ENCODE measurements around the gene ANK3. TPM values are rescaled to one million over a fixed set of nuclear protein-coding genes. Genes with fewer than 3 reads are reported as not detected.

ANK3 gene
- total and polyA plus RNA-seq, 2 experiments from 2014 or later, result 44.9 to 95.8 TPM

DNA sequence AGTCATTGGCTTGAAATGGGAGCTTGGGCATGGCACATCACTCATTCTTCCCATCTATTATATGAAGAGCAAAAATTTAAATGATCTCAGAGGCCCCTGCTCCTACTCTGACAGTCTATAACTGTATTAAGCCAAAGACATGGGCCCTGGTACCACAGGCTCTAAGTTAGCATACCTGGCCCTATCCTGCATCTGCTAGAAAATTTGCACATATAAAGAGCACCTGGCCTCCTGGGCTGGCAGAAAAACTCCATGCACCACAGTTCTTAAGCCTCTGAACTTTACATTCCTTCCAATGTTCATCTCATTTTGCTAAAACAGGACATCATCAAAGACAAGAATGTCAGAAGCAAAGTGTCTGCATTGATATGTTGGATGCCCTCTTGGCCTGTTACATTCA is 29.6 kb upstream of the ANK3 start:
- Histone ChIP-seq H3K4me3 (no peak overlapping the region), H3K27ac (no peak overlapping the region), H3K9me3 (ENCODE audit: low read depth) (no peaks in the 10 kb centered on the region), H3K36me3 (no peaks in the 10 kb centered on the region), H3K27me3 (no peaks in the 10 kb centered on the region), H3K4me1 (ENCODE audit: low read depth) (peaks cover 5% of the 10 kb centered on the region)
- no peak for DNase-seq (ENCODE audit: low read depth in 1 of 2, low spot score in 1 of 2)
- TF ChIP-seq, protein P1, sequence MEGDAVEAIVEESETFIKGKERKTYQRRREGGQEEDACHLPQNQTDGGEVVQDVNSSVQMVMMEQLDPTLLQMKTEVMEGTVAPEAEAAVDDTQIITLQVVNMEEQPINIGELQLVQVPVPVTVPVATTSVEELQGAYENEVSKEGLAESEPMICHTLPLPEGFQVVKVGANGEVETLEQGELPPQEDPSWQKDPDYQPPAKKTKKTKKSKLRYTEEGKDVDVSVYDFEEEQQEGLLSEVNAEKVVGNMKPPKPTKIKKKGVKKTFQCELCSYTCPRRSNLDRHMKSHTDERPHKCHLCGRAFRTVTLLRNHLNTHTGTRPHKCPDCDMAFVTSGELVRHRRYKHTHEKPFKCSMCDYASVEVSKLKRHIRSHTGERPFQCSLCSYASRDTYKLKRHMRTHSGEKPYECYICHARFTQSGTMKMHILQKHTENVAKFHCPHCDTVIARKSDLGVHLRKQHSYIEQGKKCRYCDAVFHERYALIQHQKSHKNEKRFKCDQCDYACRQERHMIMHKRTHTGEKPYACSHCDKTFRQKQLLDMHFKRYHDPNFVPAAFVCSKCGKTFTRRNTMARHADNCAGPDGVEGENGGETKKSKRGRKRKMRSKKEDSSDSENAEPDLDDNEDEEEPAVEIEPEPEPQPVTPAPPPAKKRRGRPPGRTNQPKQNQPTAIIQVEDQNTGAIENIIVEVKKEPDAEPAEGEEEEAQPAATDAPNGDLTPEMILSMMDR (IDR thresholded peaks at IDR 0.05; ENCODE audit: low read depth, low read length), result no peak

DNA sequence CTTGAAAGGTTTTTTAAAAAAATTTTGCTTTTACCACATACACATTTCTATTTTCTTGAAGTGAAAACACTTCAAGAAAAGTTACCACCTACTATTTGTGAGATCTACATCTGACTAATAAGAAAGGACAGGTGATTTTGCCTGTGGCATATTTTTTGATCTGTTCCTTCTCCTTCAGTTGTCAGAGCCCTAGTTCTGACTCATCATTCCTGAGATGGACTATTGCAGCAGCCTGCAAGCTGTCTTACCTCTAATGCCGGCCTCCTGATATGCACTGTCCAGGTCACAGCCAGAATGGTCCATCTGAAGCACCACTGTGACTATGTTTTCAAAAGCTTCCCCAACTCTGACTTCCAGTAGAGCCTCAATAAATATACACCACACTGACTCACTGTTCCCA is 28.2 kb upstream of the ANK3 start:
- Histone ChIP-seq H3K36me3 (no peaks in the 10 kb centered on the region), H3K27ac (no peak overlapping the region), H3K27me3 (no peaks in the 10 kb centered on the region), H3K4me3 (no peak overlapping the region), H3K9me3 (ENCODE audit: low read depth) (no peaks in the 10 kb centered on the region), H3K4me1 (ENCODE audit: low read depth) (peaks cover 5% of the 10 kb centered on the region)
- no peak for DNase-seq (ENCODE audit: low read depth in 1 of 2, low spot score in 1 of 2)
- TF ChIP-seq, protein P1 (IDR thresholded peaks at IDR 0.05; ENCODE audit: low read depth, low read length), result no peak

DNA sequence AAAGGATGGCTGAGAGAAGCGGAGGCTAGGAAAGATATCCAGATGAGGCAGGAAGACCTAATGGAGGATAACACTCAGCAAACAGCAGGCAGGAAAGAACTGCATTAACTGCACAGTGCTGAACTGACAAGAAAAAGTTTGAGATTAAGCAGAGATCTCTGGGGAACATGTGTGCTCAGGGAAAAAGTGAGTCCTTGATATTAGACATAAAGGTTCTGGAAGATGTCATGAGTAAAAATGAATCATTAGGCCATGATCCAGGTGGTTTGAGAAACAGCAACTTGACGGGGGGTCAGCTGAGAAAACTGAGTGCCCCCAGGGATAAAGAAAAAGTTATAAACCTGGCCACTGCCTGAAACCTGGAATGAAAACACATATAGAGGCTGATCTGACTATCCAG is 27.3 kb upstream of the ANK3 start:
- H3K4me1 ChIP-seq (ENCODE audit: low read depth), result peaks cover 5% of the 10 kb centered on the region
- H3K4me3 ChIP-seq, result no peak overlapping the region
- H3K27me3 ChIP-seq, result no peaks in the 10 kb centered on the region
- peak in 1 of 2 donors; percentile 41 for DNase-seq (ENCODE audit: low read depth in 1 of 2, low spot score in 1 of 2)
- H3K27ac ChIP-seq, result no peak overlapping the region
- TF ChIP-seq, protein P1 (IDR thresholded peaks at IDR 0.05; ENCODE audit: low read depth, low read length), result no peak
- no peaks in the 10 kb centered on the region for H3K36me3 ChIP-seq
- no peaks in the 10 kb centered on the region for H3K9me3 ChIP-seq (ENCODE audit: low read depth)

DNA sequence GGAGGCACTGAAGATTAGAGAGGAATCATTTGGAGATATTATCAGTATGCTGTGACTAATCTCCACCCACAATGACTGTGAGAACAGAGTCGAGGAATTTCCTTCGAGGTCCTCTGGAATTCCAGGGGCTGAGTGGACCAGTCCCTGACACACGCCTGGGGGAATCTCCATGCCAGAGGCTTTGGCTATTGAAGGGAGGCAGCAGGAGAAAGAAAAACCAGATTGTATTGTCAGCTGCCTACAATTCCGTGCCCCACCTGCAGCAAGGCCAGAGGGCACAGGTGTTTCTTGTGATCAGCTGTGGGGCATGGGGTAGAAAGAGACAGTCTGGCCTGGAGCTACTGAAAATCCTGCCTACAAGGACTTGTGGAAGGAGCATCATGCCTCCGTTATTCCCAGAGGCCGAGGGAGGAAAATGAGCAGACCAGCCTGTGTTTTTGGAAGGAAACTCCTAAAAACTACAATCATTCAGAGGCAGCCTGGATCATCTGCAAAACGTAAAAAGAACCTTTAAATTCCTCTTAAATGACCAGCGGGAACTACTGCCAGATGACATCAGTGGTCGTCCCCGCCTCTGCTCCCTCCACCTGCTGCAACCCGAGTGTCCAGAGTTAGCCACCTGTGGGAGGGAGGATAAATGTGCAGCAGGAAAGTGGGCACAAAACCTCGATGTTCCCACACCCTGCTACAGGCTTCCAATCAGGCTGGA is 25.4 kb upstream of the ANK3 start:
- H3K27me3 ChIP-seq, result no peaks in the 10 kb centered on the region
- no peaks in the 10 kb centered on the region for H3K9me3 ChIP-seq (ENCODE audit: low read depth)
- no peak overlapping the region for H3K4me3 ChIP-seq
- TF ChIP-seq, protein P1 (IDR thresholded peaks at IDR 0.05; ENCODE audit: low read depth, low read length), result no peak
- DNase-seq (ENCODE audit: low read depth in 1 of 2, low spot score in 1 of 2), result peak; percentile 16 to 77
- peaks cover 5% of the 10 kb centered on the region for H3K4me1 ChIP-seq (ENCODE audit: low read depth)
- no peaks in the 10 kb centered on the region for H3K36me3 ChIP-seq
- H3K27ac ChIP-seq, result no peak overlapping the region

DNA sequence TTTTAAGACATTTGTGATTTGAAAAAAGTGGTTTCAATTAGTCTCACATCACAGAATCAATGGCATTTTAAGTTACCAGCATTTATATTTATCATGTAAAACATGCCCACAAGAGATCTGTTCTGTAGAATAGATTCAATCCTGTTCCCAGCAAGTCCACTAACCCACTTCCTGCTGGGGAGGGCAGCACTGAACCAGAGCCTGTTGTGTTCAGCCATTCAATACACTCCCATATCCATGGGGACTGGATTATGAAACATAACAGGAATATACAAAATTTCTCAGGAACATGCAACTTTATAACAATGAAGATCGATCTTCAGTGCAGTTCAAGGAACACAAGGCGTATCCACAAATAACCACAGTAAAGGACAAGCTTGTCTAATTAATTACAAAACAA is 24.4 kb upstream of the ANK3 start:
- no peaks in the 10 kb centered on the region for H3K9me3 ChIP-seq (ENCODE audit: low read depth)
- H3K4me3 ChIP-seq, result no peak overlapping the region
- peaks cover 5% of the 10 kb centered on the region for H3K4me1 ChIP-seq (ENCODE audit: low read depth)
- H3K27me3 ChIP-seq, result no peaks in the 10 kb centered on the region
- H3K27ac ChIP-seq, result no peak overlapping the region
- no peaks in the 10 kb centered on the region for H3K36me3 ChIP-seq
- DNase-seq (ENCODE audit: low read depth in 1 of 2, low spot score in 1 of 2), result peak in 1 of 2 donors; percentile 31
- TF ChIP-seq, protein P1 (IDR thresholded peaks at IDR 0.05; ENCODE audit: low read depth, low read length), result no peak

Data from cardiac muscle cell (in vitro differentiated cells and primary cell).